A549 (cell line): Measurements from ENCODE around the gene MPPE1. TPM values are rescaled to one million over a fixed set of nuclear protein-coding genes. Genes with fewer than 3 reads are reported as not detected.

Experiments
- ATAC-seq, 2 experiments: fragments of 200-7000 bp in 1 of 2; fragments of >200 bp in 1 of 2; cut with Nextera tagmentation in 1 of 2; cut with Tn5 transposase in 1 of 2; 3 replicates each; pipeline versions ENCODE4 v1.8.0 to v1.9.1; 2018 to 2020; ENCODE audit warnings: mild to moderate bottlenecking in 1 of 2, moderate library complexity in 1 of 2
- CTCF ChIA-PET: fragments of 300-600 bp; sonication (Branson Sonifier 250); formaldehyde crosslinking; extraction: SDS; loops from one replicate; lab custom pipeline; 2021; ENCODE audit warnings: antibody characterized with exemption, inconsistent platforms; lab: Yijun Ruan, JAX
- POLR2A ChIA-PET: fragments of 350-600 bp; formaldehyde crosslinking; extraction: SDS; loops from one replicate; lab custom pipeline; 2021; ENCODE audit warnings: antibody characterized with exemption, inconsistent platforms; lab: Yijun Ruan, JAX
- DNase-seq, 2 experiments: peaks; one replicate each; pipeline versions ENCODE4 v3.0.0 to v3.0.0-alpha.2; 2011 to 2016; ENCODE audit warnings: low read depth in 1 of 2, low spot score in 1 of 2
- FAIRE-seq: peaks from 2 replicates; lab custom pipeline; 2011; peaks lifted over from hg19 to GRCh38; lab: Jason Lieb, UNC
- H3K27ac ChIP-seq, 2 experiments: fragments of >200 bp; sonication (Bioruptor Twin); formaldehyde crosslinking; 3 replicates each; pipeline ENCODE4 v1.5.1; 2016 to 2017
- H3K4me1 ChIP-seq: fragments of >200 bp; sonication (Bioruptor Twin); formaldehyde crosslinking; 3 replicates; pipeline ENCODE4 v1.6.1; 2016
- H3K4me2 ChIP-seq: fragments of >200 bp; sonication (Bioruptor Twin); formaldehyde crosslinking; 3 replicates; pipeline ENCODE4 v1.6.1; 2016
- H3K4me3 ChIP-seq: fragments of >200 bp; sonication (Bioruptor Twin); formaldehyde crosslinking; 3 replicates; pipeline ENCODE4 v1.5.1; 2016
- H3K9me3 ChIP-seq: fragments of >200 bp; sonication (Bioruptor Twin); formaldehyde crosslinking; 3 replicates; pipeline ENCODE4 v1.6.1; 2016
- ATOH8 ChIP-seq: fragments of 250-450 bp; sonication (Bioruptor Pico); IDR thresholded peaks from 2 replicates; pipeline ENCODE4 v1.5.0; 2020; ENCODE audit warnings: low read depth, mild to moderate bottlenecking, moderate library complexity
- CHD4 ChIP-seq: fragments of 200-600 bp; sonication (generic); IDR thresholded peaks from 2 replicates; pipeline ENCODE4 v1.6.1; 2016; ENCODE audit warnings: antibody characterized with exemption, mild to moderate bottlenecking, borderline replicate concordance
- CTCF ChIP-seq: fragments of >200 bp; sonication (Bioruptor Twin); formaldehyde crosslinking; IDR thresholded peaks from 3 replicates; pipeline ENCODE4 v1.5.1; 2016
- E2F6 ChIP-seq: IDR thresholded peaks from 2 replicates; pipeline ENCODE4 v1.6.1; 2012; ENCODE audit warnings: low read depth, borderline replicate concordance
- ELK1 ChIP-seq: fragments of 150-350 bp; IDR thresholded peaks from 2 replicates; pipeline ENCODE4 v1.6.1; 2014; ENCODE audit warnings: low read depth, mild to moderate bottlenecking, low read length
- EP300 ChIP-seq, 2 experiments: fragments of >200 bp; sonication (Bioruptor Twin); formaldehyde crosslinking; IDR thresholded peaks; 2 replicates in 1 of 2; 3 replicates in 1 of 2; pipeline ENCODE4 v1.6.1; 2016 to 2017
- ESRRA ChIP-seq: fragments of 150-350 bp; IDR thresholded peaks from 2 replicates; pipeline ENCODE4 v1.6.1; 2014; ENCODE audit warnings: mild to moderate bottlenecking, low read length, borderline replicate concordance
- FOSL2 ChIP-seq, 2 experiments: fragments of 450-650 bp in 1 of 2; fragments of >200 bp in 1 of 2; sonication (Bioruptor Twin) in 1 of 2; formaldehyde crosslinking; IDR thresholded peaks; 2 replicates each; pipeline versions ENCODE4 v1.5.0 to v1.6.1; 2016 to 2020; ENCODE audit warnings: mild to moderate bottlenecking in 1 of 2, moderate library complexity in 1 of 2
- FOXS1 ChIP-seq: fragments of 250-450 bp; sonication (Bioruptor Pico); IDR thresholded peaks from 2 replicates; pipeline ENCODE4 v1.5.0; 2020; ENCODE audit warnings: mild to moderate bottlenecking, moderate library complexity
- GATA3 ChIP-seq: IDR thresholded peaks from 2 replicates; pipeline ENCODE4 v1.6.1; 2012; ENCODE audit warnings: borderline replicate concordance
- HEYL ChIP-seq: fragments of 250-450 bp; sonication (Bioruptor Pico); IDR thresholded peaks from 2 replicates; pipeline ENCODE4 v1.8.0; 2021; ENCODE audit warnings: mild to moderate bottlenecking, moderate library complexity
- HMGXB4 ChIP-seq: fragments of 250-450 bp; sonication (Bioruptor Pico); IDR thresholded peaks from 2 replicates; pipeline ENCODE4 v1.5.0; 2021; ENCODE audit warnings: mild to moderate bottlenecking, moderate library complexity, borderline replicate concordance
- JUNB ChIP-seq: fragments of >200 bp; sonication (Bioruptor Twin); formaldehyde crosslinking; IDR thresholded peaks from 2 replicates; pipeline ENCODE4 v1.6.1; 2016
- MAX ChIP-seq: IDR thresholded peaks from 2 replicates; pipeline ENCODE4 v1.6.1; 2012
- MAZ ChIP-seq: fragments of 150-350 bp; IDR thresholded peaks from 2 replicates; pipeline ENCODE4 v1.6.1; 2014; ENCODE audit warnings: antibody characterized with exemption, low read depth, low read length, borderline replicate concordance
- NPAS2 ChIP-seq: fragments of 250-450 bp; sonication (Bioruptor Pico); IDR thresholded peaks from 2 replicates; pipeline ENCODE4 v1.8.0; 2022; ENCODE audit warnings: mild to moderate bottlenecking, moderate library complexity, borderline replicate concordance
- NR3C1 ChIP-seq: fragments of >200 bp; sonication (Bioruptor Twin); formaldehyde crosslinking; IDR thresholded peaks from 3 replicates; pipeline ENCODE4 v1.6.1; 2017
- PBX3 ChIP-seq: IDR thresholded peaks from 2 replicates; pipeline ENCODE4 v1.6.1; 2012
- PHF8 ChIP-seq: fragments of 200-600 bp; sonication (generic); IDR thresholded peaks from 2 replicates; pipeline ENCODE4 v1.6.1; 2016; ENCODE audit warnings: low read depth, mild to moderate bottlenecking, antibody characterized with exemption, moderate library complexity, borderline replicate concordance
- RAD21 ChIP-seq, 2 experiments: fragments of >200 bp in 1 of 2; sonication (Bioruptor Twin) in 1 of 2; formaldehyde crosslinking in 1 of 2; IDR thresholded peaks in 1 of 2; conservative IDR thresholded peaks in 1 of 2; 2 replicates in 1 of 2; 3 replicates in 1 of 2; pipeline ENCODE4 v1.6.1; 2012 to 2018; ENCODE audit warnings: inconsistent platforms in 1 of 2
- REST ChIP-seq: fragments of 200-600 bp; sonication (generic); IDR thresholded peaks from 2 replicates; pipeline ENCODE4 v1.6.1; 2016; ENCODE audit warnings: antibody characterized with exemption, mild to moderate bottlenecking, moderate library complexity
- SREBF2 ChIP-seq: fragments of 450-650 bp; IDR thresholded peaks from 2 replicates; pipeline ENCODE4 v1.6.1; 2014; ENCODE audit warnings: mild to moderate bottlenecking, moderate library complexity
- TFCP2L1 ChIP-seq: fragments of 250-450 bp; sonication (Bioruptor Pico); IDR thresholded peaks from 2 replicates; pipeline ENCODE4 v1.5.0; 2021; ENCODE audit warnings: mild to moderate bottlenecking
- ZSCAN20 ChIP-seq: fragments of 250-450 bp; sonication (Bioruptor Pico); IDR thresholded peaks from 2 replicates; pipeline ENCODE4 v1.8.0; 2022; ENCODE audit warnings: mild to moderate bottlenecking, moderate library complexity
- WGBS: methylation state at CpG from one replicate; pipeline ENCODE4 v1.1.6; 2017; ENCODE audit errors: missing lambda C conversion rate; 5-methylcytosine and 5-hydroxymethylcytosine counted together
- polyA plus RNA-seq, 4 experiments: library from polyadenylated mRNA; depleted of rRNA in 3 of 4; stranded (reverse); fragments of >200 nt; fragmentation: RNase III in 1 of 4; extraction: RNeasy Plus Mini Kit Qiagen cat#74134 plus additional on column Dnase treatment in 1 of 4; gene quantifications; 2 replicates in 3 of 4; 3 replicates in 1 of 4; pipeline ENCODE4 v1.2.3, GENCODE V29; 2011 to 2017

Gene MPPE1
- polyA plus RNA-seq, 2 of the 4 experiments (the other 2 are of a cell fraction): 20.4 to 26.4 TPM

GRCh38 chr18:11859903-11860407 is 48.2 kb downstream of the MPPE1 start (continued):
- TF ChIP-seq REST (no peak), FOSL2 (IDR thresholded peaks at IDR 0.05) (peak; percentile 68), FOSL2 (CRISPR knock-in tag; IDR thresholded peaks at IDR 0.05) (peak; percentile 93), HEYL (CRISPR knock-in tag) (no peak), PHF8 (no peak), CTCF (peak; percentile 27; the same call in 2 of the 3 replicates), NR3C1 (no peak), ELK1 (no peak), JUNB (peak; percentile 65), ESRRA (no peak), MAZ (no peak), HMGXB4 (CRISPR knock-in tag) (no peak), CHD4 (no peak), RAD21 (conservative IDR thresholded peaks at IDR 0.05 in 1 of 2, IDR thresholded peaks at IDR 0.05 in 1 of 2) (peak; percentile 25 to 32; a peak in 3 of 5 replicates), MAX (0 out of 2 replicates have a peak, but pooled peaks have one; percentile 8), SREBF2 (no peak), EP300 (IDR thresholded peaks at IDR 0.05) (peak; percentile 56 to 84; a peak in 3 of 5 replicates), ZSCAN20 (CRISPR knock-in tag) (no peak)

GRCh38 chr18:11859282-11859830 is 48.8 kb downstream of the MPPE1 start:
- H3K4me2 ChIP-seq: peak overlapping the region; percentile 75
- CTCF ChIA-PET: interaction anchor here (0.7 to 2.0 kb wide), 7 partner anchors 37 to 203 kb away, joined by 3 to 10 read pairs (median 4); no protein-coding TSS in a partner anchor
- TF ChIP-seq ESRRA (no peak), E2F6 (no peak), PBX3 (no peak), TFCP2L1 (CRISPR knock-in tag) (no peak), FOXS1 (CRISPR knock-in tag) (no peak), FOSL2 (IDR thresholded peaks at IDR 0.05) (no peak), FOSL2 (CRISPR knock-in tag; IDR thresholded peaks at IDR 0.05) (no peak), GATA3 (no peak), NPAS2 (no peak), ATOH8 (no peak)
- TF ChIP-seq, all 56 proteins: peak for 0
- no peaks in the 10 kb centered on the region for H3K9me3 ChIP-seq
- peak overlapping the region; percentile 54 for H3K4me3 ChIP-seq
- POLR2A ChIA-PET: no interaction called here
- no peak for ATAC-seq
- peak in 1 of 2 experiments; percentile 21 for DNase-seq
- 29% methylated on average over 7 of the region's 7 CpGs for WGBS
- peak overlapping the region; percentile 98 to 99 for H3K27ac ChIP-seq
- peaks cover 51% of the 10 kb centered on the region for H3K4me1 ChIP-seq
- FAIRE-seq: no peak
